Fibroblast of lung (primary cell): ENCODE results near the gene GUCY1A2. TPM values are rescaled to one million over a fixed set of nuclear protein-coding genes. Genes with fewer than 3 reads are reported as not detected.

Experiments used
- DNase-seq, 2 donors: peaks; one replicate each; pipeline versions ENCODE4 v3.0.0 to v3.0.0-alpha.2; 2010; ENCODE audit warnings: low read depth in 2 of 2
- H2AFZ ChIP-seq: 2 replicates; pipeline ENCODE4 v1.5.1; 2012; ENCODE audit warnings: low read length, control low read depth, inconsistent platforms
- H3K27ac ChIP-seq: 2 replicates; pipeline ENCODE4 v1.5.1; 2011; ENCODE audit warnings: low read length, control low read depth; ENCODE audit not compliant: insufficient read depth
- H3K27me3 ChIP-seq: 2 replicates; pipeline ENCODE4 v1.5.1; 2011; ENCODE audit warnings: mild to moderate bottlenecking, low read length; ENCODE audit not compliant: control insufficient read depth, insufficient read depth
- H3K36me3 ChIP-seq: 2 replicates; pipeline ENCODE4 v1.5.1; 2011; ENCODE audit warnings: low read length; ENCODE audit not compliant: control insufficient read depth, insufficient read depth
- H3K4me1 ChIP-seq: 2 replicates; pipeline ENCODE4 v1.5.1; 2011; ENCODE audit warnings: low read length; ENCODE audit not compliant: control insufficient read depth, insufficient read depth; ENCODE audit errors: extremely low read depth
- H3K4me2 ChIP-seq: 2 replicates; pipeline ENCODE4 v1.5.1; 2011; ENCODE audit warnings: low read length, control low read depth; ENCODE audit not compliant: insufficient read depth; ENCODE audit errors: extremely low read depth
- H3K4me3 ChIP-seq, 4 experiments: fragments of 200-600 bp in 1 of 4; sonication (generic) in 1 of 4; replicated peaks in 1 of 4; 2 replicates each; pipeline ENCODE4 v1.5.1; 2011 to 2016; ENCODE audit warnings: low read length in 4 of 4, low read depth in 3 of 4, mild to moderate bottlenecking in 3 of 4, control low read depth in 2 of 4, inconsistent platforms in 1 of 4, mixed read lengths in 1 of 4; ENCODE audit not compliant: insufficient read depth in 1 of 4; ENCODE audit errors: control extremely low read depth in 1 of 4
- H3K79me2 ChIP-seq: 2 replicates; pipeline ENCODE4 v1.5.1; 2012; ENCODE audit warnings: mild to moderate bottlenecking, low read length, inconsistent platforms; ENCODE audit not compliant: control insufficient read depth, insufficient read depth
- H3K9ac ChIP-seq: 2 replicates; pipeline ENCODE4 v1.5.1; 2011; ENCODE audit warnings: mild to moderate bottlenecking, low read length, control low read depth; ENCODE audit not compliant: insufficient read depth
- H3K9me3 ChIP-seq: 2 replicates; pipeline ENCODE4 v1.5.1; 2012; ENCODE audit warnings: low read depth, low read length; ENCODE audit not compliant: control insufficient read depth, insufficient read depth
- H4K20me1 ChIP-seq: 2 replicates; pipeline ENCODE4 v1.5.1; 2011; ENCODE audit warnings: low read length; ENCODE audit not compliant: control insufficient read depth, insufficient read depth; ENCODE audit errors: extremely low read depth
- EZH2 ChIP-seq: IDR thresholded peaks from 2 replicates; pipeline ENCODE4 v1.5.1; 2012; ENCODE audit warnings: low read length, control low read depth, mild to moderate bottlenecking; ENCODE audit errors: missing control alignments
- polyA plus RNA-seq, 2 donors: library from polyadenylated mRNA; depleted of rRNA in 1 of 2; stranded (reverse) in 1 of 2; unstranded in 1 of 2; fragments of >200 nt; gene quantifications; 2 replicates each; pipeline ENCODE4 v1.2.1, GENCODE V29; 2011 to 2012; ENCODE audit warnings: missing spikeins in 1 of 2
- total RNA-seq: library from RNA; depleted of rRNA; stranded (reverse); fragments of >200 nt; gene quantifications from 2 replicates; pipeline ENCODE4 v1.2.1, GENCODE V29; 2014
- TF ChIP-seq, protein P1 (sequence below), 2 donors: IDR thresholded peaks in 1 of 2; conservative IDR thresholded peaks in 1 of 2; 1 replicate in 1 of 2; 2 replicates in 1 of 2; pipeline ENCODE4 v1.5.1; 2011 to 2012; ENCODE audit warnings: low read length in 2 of 2, control low read depth in 1 of 2, inconsistent platforms in 1 of 2, low read depth in 1 of 2, mild to moderate bottlenecking in 1 of 2

Gene GUCY1A2
- total and polyA plus RNA-seq, 2 donors (not counting 1 experiment from before 2014, with no cell fraction given), result 0.50 to 1.4 TPM

DNA sequence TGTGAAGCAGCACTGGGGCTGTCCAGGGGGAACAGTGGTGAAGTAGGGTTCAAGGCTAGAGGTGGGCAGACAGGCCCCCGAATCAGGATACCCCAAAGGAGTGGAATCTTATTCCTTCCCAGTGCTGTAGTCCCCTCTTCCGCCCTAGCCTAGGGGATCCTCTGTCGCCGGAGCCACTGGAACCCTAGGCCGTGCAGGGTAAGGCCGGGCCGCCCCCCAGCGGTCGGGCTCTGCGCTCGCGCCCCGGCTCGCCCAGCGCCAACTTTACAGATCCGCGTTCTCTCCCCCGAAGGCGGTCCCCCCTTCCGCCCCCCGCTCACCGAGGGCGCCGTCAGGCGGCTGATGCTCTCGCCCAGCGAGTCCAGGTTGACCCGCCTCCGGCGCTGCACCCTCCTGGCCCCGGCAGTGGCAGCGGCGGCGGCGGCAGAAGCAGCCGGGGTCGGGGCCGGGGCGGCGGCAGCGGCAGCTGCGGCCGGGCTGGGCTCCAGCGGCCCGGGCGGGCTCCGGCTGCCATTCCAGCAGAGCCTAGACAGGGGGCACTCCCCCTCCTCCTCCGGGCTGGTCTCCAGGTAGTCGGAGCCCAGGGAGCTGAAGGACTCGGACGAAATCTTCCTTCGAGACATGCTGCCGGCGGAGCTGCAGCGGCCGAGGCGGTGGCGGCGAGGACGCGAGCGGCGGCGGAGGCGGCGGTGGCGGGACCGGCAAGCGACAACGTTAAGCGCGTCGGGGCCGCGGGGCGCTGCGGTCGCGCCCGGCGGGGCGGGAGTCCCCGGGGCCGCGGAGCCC is 650 bp downstream of the GUCY1A2 start:
- Histone ChIP-seq H3K27me3 (peaks cover 4% of the 10 kb centered on the region), H4K20me1 (no peaks in the 10 kb centered on the region), H3K4me2 (peak overlapping the region; percentile 86), H3K9me3 (no peaks in the 10 kb centered on the region), H3K27ac (no peak overlapping the region), H3K4me3 (peak overlapping the region; percentile 24 to 54 (median 45)), H2AFZ (peak overlapping the region; percentile 48), H3K4me1 (peaks cover 4% of the 10 kb centered on the region), H3K79me2 (no peaks in the 10 kb centered on the region), H3K9ac (peak overlapping the region; percentile 68), H3K36me3 (no peaks in the 10 kb centered on the region)
- TF ChIP-seq EZH2, result no peak
- TF ChIP-seq, protein P1, sequence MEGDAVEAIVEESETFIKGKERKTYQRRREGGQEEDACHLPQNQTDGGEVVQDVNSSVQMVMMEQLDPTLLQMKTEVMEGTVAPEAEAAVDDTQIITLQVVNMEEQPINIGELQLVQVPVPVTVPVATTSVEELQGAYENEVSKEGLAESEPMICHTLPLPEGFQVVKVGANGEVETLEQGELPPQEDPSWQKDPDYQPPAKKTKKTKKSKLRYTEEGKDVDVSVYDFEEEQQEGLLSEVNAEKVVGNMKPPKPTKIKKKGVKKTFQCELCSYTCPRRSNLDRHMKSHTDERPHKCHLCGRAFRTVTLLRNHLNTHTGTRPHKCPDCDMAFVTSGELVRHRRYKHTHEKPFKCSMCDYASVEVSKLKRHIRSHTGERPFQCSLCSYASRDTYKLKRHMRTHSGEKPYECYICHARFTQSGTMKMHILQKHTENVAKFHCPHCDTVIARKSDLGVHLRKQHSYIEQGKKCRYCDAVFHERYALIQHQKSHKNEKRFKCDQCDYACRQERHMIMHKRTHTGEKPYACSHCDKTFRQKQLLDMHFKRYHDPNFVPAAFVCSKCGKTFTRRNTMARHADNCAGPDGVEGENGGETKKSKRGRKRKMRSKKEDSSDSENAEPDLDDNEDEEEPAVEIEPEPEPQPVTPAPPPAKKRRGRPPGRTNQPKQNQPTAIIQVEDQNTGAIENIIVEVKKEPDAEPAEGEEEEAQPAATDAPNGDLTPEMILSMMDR (conservative IDR thresholded peaks at IDR 0.05 in 1 of 2, IDR thresholded peaks at IDR 0.05 in 1 of 2; ENCODE audit: low read depth in 1 of 2, low read length in 2 of 2), result peak; percentile 43 to 58
- peak; percentile 44 to 54 for DNase-seq

DNA sequence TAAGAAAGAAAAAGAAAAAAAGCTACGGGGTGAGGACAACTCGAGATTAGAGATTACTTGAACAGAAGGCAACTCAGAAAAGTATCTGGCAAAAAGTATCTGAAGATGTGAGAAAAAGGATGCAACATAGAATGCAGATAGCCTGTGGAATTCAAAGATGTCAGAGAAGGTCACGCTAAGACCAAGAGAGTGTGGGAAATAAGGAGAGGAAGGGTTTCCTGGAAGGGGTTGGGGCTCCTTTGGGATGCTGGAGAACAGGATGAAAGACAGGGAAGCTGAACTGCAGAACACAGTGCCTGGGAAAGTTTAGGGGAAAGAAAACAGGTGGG is 1.2 kb downstream of the GUCY1A2 start:
- H3K36me3 ChIP-seq, result no peaks in the 10 kb centered on the region
- H3K79me2 ChIP-seq, result no peaks in the 10 kb centered on the region
- peak overlapping the region in 3 of 4 experiments; percentile 39 to 54 (median 51) for H3K4me3 ChIP-seq
- no peak overlapping the region for H3K27ac ChIP-seq
- TF ChIP-seq EZH2, result no peak
- TF ChIP-seq, protein P1 (conservative IDR thresholded peaks at IDR 0.05 in 1 of 2, IDR thresholded peaks at IDR 0.05 in 1 of 2; ENCODE audit: low read depth in 1 of 2, low read length in 2 of 2), result no peak
- H2AFZ ChIP-seq, result no peak overlapping the region
- H4K20me1 ChIP-seq, result no peaks in the 10 kb centered on the region
- no peaks in the 10 kb centered on the region for H3K9me3 ChIP-seq
- peaks cover 4% of the 10 kb centered on the region for H3K4me1 ChIP-seq
- H3K27me3 ChIP-seq, result peaks cover 4% of the 10 kb centered on the region
- DNase-seq, result no peak
- no peak overlapping the region for H3K9ac ChIP-seq
- peak overlapping the region; percentile 18 for H3K4me2 ChIP-seq

DNA sequence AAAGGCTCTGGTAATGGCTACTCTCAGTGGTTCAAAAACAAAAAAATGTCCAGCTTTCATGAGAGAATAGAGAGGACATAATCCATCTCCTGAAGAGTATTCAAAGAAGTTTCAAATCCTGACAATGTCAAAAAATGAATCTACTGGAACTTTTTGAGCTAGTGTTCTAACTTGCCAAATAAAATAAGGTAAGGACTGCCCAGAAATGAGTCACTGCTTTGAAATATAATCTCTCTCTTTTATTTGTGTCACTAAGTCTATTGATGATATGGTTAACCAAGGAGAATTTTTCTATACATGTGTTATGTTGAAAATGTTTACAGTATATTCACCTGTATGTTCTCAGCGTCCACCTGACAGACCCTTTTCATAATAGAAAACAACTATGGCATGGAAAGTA is 3.4 kb downstream of the GUCY1A2 start:
- no peaks in the 10 kb centered on the region for H4K20me1 ChIP-seq
- DNase-seq, result peak; percentile 33 to 70
- no peaks in the 10 kb centered on the region for H3K79me2 ChIP-seq
- no peak overlapping the region for H3K9ac ChIP-seq
- H3K9me3 ChIP-seq, result no peaks in the 10 kb centered on the region
- no peaks in the 10 kb centered on the region for H3K36me3 ChIP-seq
- H3K4me3 ChIP-seq, result no peak overlapping the region
- H3K4me2 ChIP-seq, result no peak overlapping the region
- H3K27me3 ChIP-seq, result peaks cover 4% of the 10 kb centered on the region
- H3K4me1 ChIP-seq, result peaks cover 4% of the 10 kb centered on the region
- no peak overlapping the region for H2AFZ ChIP-seq
- no peak for TF ChIP-seq EZH2
- TF ChIP-seq, protein P1 (conservative IDR thresholded peaks at IDR 0.05 in 1 of 2, IDR thresholded peaks at IDR 0.05 in 1 of 2; ENCODE audit: low read depth in 1 of 2, low read length in 2 of 2), result no peak
- H3K27ac ChIP-seq, result no peak overlapping the region
